HEK293 (cell line): ENCODE measurements around the gene KRT39.

Source experiments
- KLF16 ChIP-seq: fragments of 450-650 bp; formaldehyde crosslinking; IDR thresholded peaks from 2 replicates; pipeline ENCODE4 v1.5.1; 2017; ENCODE audit warnings: missing biosample characterization, missing genetic modification characterization
- ZBTB21 ChIP-seq: fragments of 450-650 bp; formaldehyde crosslinking; IDR thresholded peaks from 2 replicates; pipeline ENCODE4 v1.5.1; 2017; ENCODE audit warnings: missing biosample characterization, missing genetic modification characterization
- ZFP37 ChIP-seq: fragments of 450-650 bp; formaldehyde crosslinking; IDR thresholded peaks from 2 replicates; pipeline ENCODE4 v1.5.1; 2016; ENCODE audit warnings: missing biosample characterization, missing genetic modification characterization
- ZNF112 ChIP-seq: fragments of 450-650 bp; formaldehyde crosslinking; IDR thresholded peaks from 2 replicates; pipeline ENCODE4 v1.5.0; 2017; ENCODE audit warnings: missing biosample characterization, missing genetic modification characterization
- ZNF248 ChIP-seq: fragments of 450-650 bp; formaldehyde crosslinking; IDR thresholded peaks from 2 replicates; pipeline ENCODE4 v1.5.1; 2017; ENCODE audit warnings: missing biosample characterization, missing genetic modification characterization
- ZNF274 ChIP-seq, 2 experiments: fragments of 200-500 bp in 1 of 2; fragments of 450-650 bp in 1 of 2; sonication (Bioruptor generic) in 1 of 2; formaldehyde crosslinking in 1 of 2; IDR thresholded peaks; 2 replicates each; pipeline versions ENCODE4 v1.5.1 to v1.6.1; 2014 to 2016; ENCODE audit warnings: borderline replicate concordance in 1 of 2, inconsistent platforms in 1 of 2, low read length in 1 of 2, missing biosample characterization in 1 of 2, missing genetic modification characterization in 1 of 2
- ZNF311 ChIP-seq: fragments of 450-650 bp; formaldehyde crosslinking; IDR thresholded peaks from 2 replicates; pipeline ENCODE4 v1.5.1; 2017; ENCODE audit warnings: missing biosample characterization, missing genetic modification characterization, borderline replicate concordance
- ZNF426 ChIP-seq: fragments of 450-650 bp; formaldehyde crosslinking; IDR thresholded peaks from 2 replicates; pipeline ENCODE4 v1.5.1; 2017; ENCODE audit warnings: missing biosample characterization, missing genetic modification characterization, mild to moderate bottlenecking, inconsistent platforms, moderate library complexity
- ZNF626 ChIP-seq: fragments of 450-650 bp; sonication (Bioruptor Pico); formaldehyde crosslinking; IDR thresholded peaks from 2 replicates; pipeline ENCODE4 v1.5.1; 2018; ENCODE audit warnings: missing biosample characterization, missing genetic modification characterization, inconsistent platforms
- ZNF660 ChIP-seq: fragments of 450-650 bp; IDR thresholded peaks from 2 replicates; pipeline ENCODE4 v1.5.1; 2018; ENCODE audit warnings: missing biosample characterization, mild to moderate bottlenecking, missing genetic modification characterization
- TF ChIP-seq, protein P1 (sequence below): fragments of 450-650 bp; formaldehyde crosslinking; IDR thresholded peaks from 2 replicates; pipeline ENCODE4 v1.5.1; 2016; ENCODE audit warnings: missing biosample characterization, missing genetic modification characterization
- TF ChIP-seq, protein P2 (sequence below): fragments of 450-650 bp; formaldehyde crosslinking; IDR thresholded peaks from 2 replicates; pipeline ENCODE4 v1.5.1; 2016; ENCODE audit warnings: missing biosample characterization, missing genetic modification characterization
- TF ChIP-seq, protein P3 (sequence below): fragments of 450-650 bp; formaldehyde crosslinking; IDR thresholded peaks from 2 replicates; pipeline ENCODE4 v1.5.1; 2016; ENCODE audit warnings: missing biosample characterization, missing genetic modification characterization, borderline replicate concordance
- TF ChIP-seq, protein P4 (sequence below): fragments of 450-650 bp; formaldehyde crosslinking; IDR thresholded peaks from 2 replicates; pipeline ENCODE4 v1.5.1; 2016; ENCODE audit warnings: missing biosample characterization, missing genetic modification characterization

DNA sequence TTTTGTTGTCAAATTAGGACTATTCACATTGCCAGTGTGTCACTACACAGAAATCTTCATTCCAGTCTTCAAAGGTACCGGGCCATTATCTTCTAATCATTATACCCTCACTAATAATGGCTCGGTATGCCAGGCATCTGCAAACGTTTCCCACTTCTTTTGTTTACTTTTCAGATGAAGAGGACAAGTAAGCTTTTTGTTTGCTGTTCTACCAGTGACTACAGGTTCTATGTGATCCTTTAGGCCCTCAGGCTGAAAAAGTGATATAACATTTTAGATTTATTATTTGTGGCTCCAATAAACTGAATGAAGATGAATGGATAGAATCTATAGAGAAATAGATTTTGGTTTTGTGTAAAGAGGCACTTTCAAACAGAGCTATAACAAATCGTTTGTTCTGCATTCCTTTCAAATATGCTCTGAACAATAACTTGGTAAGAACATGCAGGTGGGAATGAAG, 42.6 kb upstream of the KRT39 start:
- TF ChIP-seq KLF16 (tag by site-specific recombination): no peak
- TF ChIP-seq, protein P1, sequence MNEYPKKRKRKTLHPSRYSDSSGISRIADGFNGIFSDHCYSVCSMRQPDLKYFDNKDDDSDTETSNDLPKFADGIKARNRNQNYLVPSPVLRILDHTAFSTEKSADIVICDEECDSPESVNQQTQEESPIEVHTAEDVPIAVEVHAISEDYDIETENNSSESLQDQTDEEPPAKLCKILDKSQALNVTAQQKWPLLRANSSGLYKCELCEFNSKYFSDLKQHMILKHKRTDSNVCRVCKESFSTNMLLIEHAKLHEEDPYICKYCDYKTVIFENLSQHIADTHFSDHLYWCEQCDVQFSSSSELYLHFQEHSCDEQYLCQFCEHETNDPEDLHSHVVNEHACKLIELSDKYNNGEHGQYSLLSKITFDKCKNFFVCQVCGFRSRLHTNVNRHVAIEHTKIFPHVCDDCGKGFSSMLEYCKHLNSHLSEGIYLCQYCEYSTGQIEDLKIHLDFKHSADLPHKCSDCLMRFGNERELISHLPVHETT (tag by site-specific recombination): no peak
- TF ChIP-seq ZNF660 (tag by site-specific recombination): no peak
- TF ChIP-seq ZNF311 (tag by site-specific recombination): no peak
- TF ChIP-seq ZNF626 (tag by site-specific recombination): no peak
- TF ChIP-seq ZBTB21 (tag by site-specific recombination): no peak
- TF ChIP-seq, protein P2, sequence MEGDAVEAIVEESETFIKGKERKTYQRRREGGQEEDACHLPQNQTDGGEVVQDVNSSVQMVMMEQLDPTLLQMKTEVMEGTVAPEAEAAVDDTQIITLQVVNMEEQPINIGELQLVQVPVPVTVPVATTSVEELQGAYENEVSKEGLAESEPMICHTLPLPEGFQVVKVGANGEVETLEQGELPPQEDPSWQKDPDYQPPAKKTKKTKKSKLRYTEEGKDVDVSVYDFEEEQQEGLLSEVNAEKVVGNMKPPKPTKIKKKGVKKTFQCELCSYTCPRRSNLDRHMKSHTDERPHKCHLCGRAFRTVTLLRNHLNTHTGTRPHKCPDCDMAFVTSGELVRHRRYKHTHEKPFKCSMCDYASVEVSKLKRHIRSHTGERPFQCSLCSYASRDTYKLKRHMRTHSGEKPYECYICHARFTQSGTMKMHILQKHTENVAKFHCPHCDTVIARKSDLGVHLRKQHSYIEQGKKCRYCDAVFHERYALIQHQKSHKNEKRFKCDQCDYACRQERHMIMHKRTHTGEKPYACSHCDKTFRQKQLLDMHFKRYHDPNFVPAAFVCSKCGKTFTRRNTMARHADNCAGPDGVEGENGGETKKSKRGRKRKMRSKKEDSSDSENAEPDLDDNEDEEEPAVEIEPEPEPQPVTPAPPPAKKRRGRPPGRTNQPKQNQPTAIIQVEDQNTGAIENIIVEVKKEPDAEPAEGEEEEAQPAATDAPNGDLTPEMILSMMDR (tag by site-specific recombination): no peak
- TF ChIP-seq ZFP37: no peak
- TF ChIP-seq ZNF248: no peak
- TF ChIP-seq ZNF112 (tag by site-specific recombination): no peak
- TF ChIP-seq ZNF426 (tag by site-specific recombination): no peak
- TF ChIP-seq, protein P3, sequence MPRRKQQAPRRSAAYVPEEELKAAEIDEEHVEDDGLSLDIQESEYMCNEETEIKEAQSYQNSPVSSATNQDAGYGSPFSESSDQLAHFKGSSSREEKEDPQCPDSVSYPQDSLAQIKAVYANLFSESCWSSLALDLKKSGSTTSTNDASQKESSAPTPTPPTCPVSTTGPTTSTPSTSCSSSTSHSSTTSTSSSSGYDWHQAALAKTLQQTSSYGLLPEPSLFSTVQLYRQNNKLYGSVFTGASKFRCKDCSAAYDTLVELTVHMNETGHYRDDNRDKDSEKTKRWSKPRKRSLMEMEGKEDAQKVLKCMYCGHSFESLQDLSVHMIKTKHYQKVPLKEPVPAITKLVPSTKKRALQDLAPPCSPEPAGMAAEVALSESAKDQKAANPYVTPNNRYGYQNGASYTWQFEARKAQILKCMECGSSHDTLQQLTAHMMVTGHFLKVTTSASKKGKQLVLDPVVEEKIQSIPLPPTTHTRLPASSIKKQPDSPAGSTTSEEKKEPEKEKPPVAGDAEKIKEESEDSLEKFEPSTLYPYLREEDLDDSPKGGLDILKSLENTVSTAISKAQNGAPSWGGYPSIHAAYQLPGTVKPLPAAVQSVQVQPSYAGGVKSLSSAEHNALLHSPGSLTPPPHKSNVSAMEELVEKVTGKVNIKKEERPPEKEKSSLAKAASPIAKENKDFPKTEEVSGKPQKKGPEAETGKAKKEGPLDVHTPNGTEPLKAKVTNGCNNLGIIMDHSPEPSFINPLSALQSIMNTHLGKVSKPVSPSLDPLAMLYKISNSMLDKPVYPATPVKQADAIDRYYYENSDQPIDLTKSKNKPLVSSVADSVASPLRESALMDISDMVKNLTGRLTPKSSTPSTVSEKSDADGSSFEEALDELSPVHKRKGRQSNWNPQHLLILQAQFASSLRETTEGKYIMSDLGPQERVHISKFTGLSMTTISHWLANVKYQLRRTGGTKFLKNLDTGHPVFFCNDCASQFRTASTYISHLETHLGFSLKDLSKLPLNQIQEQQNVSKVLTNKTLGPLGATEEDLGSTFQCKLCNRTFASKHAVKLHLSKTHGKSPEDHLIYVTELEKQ (tag by site-specific recombination): no peak
- TF ChIP-seq, protein P4, sequence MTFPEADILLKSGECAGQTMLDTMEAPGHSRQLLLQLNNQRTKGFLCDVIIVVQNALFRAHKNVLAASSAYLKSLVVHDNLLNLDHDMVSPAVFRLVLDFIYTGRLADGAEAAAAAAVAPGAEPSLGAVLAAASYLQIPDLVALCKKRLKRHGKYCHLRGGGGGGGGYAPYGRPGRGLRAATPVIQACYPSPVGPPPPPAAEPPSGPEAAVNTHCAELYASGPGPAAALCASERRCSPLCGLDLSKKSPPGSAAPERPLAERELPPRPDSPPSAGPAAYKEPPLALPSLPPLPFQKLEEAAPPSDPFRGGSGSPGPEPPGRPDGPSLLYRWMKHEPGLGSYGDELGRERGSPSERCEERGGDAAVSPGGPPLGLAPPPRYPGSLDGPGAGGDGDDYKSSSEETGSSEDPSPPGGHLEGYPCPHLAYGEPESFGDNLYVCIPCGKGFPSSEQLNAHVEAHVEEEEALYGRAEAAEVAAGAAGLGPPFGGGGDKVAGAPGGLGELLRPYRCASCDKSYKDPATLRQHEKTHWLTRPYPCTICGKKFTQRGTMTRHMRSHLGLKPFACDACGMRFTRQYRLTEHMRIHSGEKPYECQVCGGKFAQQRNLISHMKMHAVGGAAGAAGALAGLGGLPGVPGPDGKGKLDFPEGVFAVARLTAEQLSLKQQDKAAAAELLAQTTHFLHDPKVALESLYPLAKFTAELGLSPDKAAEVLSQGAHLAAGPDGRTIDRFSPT (tag by site-specific recombination): no peak
- no peak for TF ChIP-seq ZNF274 (IDR thresholded peaks at IDR 0.05; ENCODE audit: low read length)
- no peak for TF ChIP-seq ZNF274 (tag by site-specific recombination; IDR thresholded peaks at IDR 0.05; ENCODE audit: borderline replicate concordance)
